Lower lobe of right lung (tissue), 2 donors: ENCODE measurements around the gene AQP2. TPM values are rescaled to one million over a fixed set of nuclear protein-coding genes. Genes with fewer than 3 reads are reported as not detected.
A peak's percentile ranks its signal among the peaks of the same experiment; 100 is the strongest.

ENCODE experiments used
- ATAC-seq, 2 donors: fragments of 200-7000 bp; cut with Tn5 transposase; one replicate each; pipeline ENCODE4 v1.9.1; 2020 to 2022; ENCODE audit warnings: mild to moderate bottlenecking in 2 of 2, moderate library complexity in 2 of 2
- DNase-seq: peaks from one replicate; pipeline ENCODE4 v3.0.0-alpha.2; 2020
- H3K27ac ChIP-seq: fragments of 200-600 bp; one replicate; pipeline ENCODE4 v1.8.0; 2022
- H3K27me3 ChIP-seq: fragments of 200-600 bp; one replicate; pipeline ENCODE4 v1.8.0; 2022; ENCODE audit warnings: low read depth
- H3K36me3 ChIP-seq: fragments of 200-600 bp; one replicate; pipeline ENCODE4 v1.8.0; 2022; ENCODE audit warnings: mild to moderate bottlenecking
- H3K4me1 ChIP-seq: fragments of 200-600 bp; one replicate; pipeline ENCODE4 v1.8.0; 2022
- H3K4me3 ChIP-seq: fragments of 200-600 bp; one replicate; pipeline ENCODE4 v1.8.0; 2022; ENCODE audit warnings: mild to moderate bottlenecking
- H3K9me3 ChIP-seq: fragments of 200-600 bp; one replicate; pipeline ENCODE4 v1.8.0; 2022
- CTCF ChIP-seq: fragments of 200-600 bp; IDR thresholded peaks from one replicate; pipeline ENCODE4 v1.8.0; 2022; ENCODE audit warnings: antibody characterized with exemption, mild to moderate bottlenecking
- intact Hi-C: fragments of 100-400 bp; cut with DNase I; formaldehyde crosslinking; loops from one replicate; pipeline ENCODE4 v1.11.0; 2022
- total RNA-seq: library from RNA; stranded (reverse); fragmentation: NEBNext Ultra II Directional; extraction: Animal tissue kit (Norgen Biotek cat#: 25700); gene quantifications from one replicate; pipeline ENCODE4 v1.2.1, GENCODE V29; 2021
- donor health status: DM: no; HTN: yes; CAD: no; lungs with severe emphysema.

AQP2 gene
- total RNA-seq, 1 donor from 2014 or later, result not detected

GRCh38 chr12:49971141-49971540 is 20.6 kb downstream of the AQP2 start:
- Histone ChIP-seq H3K9me3 (no peaks in the 10 kb centered on the region), H3K27ac (no peak overlapping the region), H3K36me3 (no peaks in the 10 kb centered on the region), H3K27me3 (peaks cover 5% of the 10 kb centered on the region), H3K4me1 (peaks cover 31% of the 10 kb centered on the region), H3K4me3 (no peak overlapping the region)
- intact Hi-C loops, result no loop called here
- no peak for ATAC-seq
- DNase-seq, result no peak
- no peak for TF ChIP-seq CTCF

- Histone ChIP-seq H3K27ac (no peak overlapping the region), H3K4me3 (no peak overlapping the region), H3K4me1 (peaks cover 23% of the 10 kb centered on the region), H3K27me3 (peaks cover 5% of the 10 kb centered on the region), H3K9me3 (no peaks in the 10 kb centered on the region), H3K36me3 (no peaks in the 10 kb centered on the region)
- intact Hi-C loops, result no loop called here
- DNase-seq (no peak), ATAC-seq (no peak)
- TF ChIP-seq CTCF, result no peak
Observed at GRCh38 chr12:49972129-49972528, 21.6 kb downstream of the AQP2 start.

- no peak for DNase-seq
- intact Hi-C loops, result no loop called here
- no peak within 1 kb of the TSS for H3K27ac ChIP-seq
- H3K9me3 ChIP-seq, result no peaks in the 10 kb centered on the region
- no peak within 1 kb of the TSS for H3K4me3 ChIP-seq
- H3K36me3 ChIP-seq, result no peaks in the 10 kb centered on the region
- no peak for TF ChIP-seq CTCF
- no peak for ATAC-seq
- peaks cover 5% of the 10 kb centered on the region for H3K27me3 ChIP-seq
- H3K4me1 ChIP-seq, result peaks cover 16% of the 10 kb centered on the region
Observed at GRCh38 chr12:49972641-49973360, 22.3 kb downstream of the AQP2 start, which contains the start of gene AQP6. TSS of gene AQP6 (plus strand) at chr12:49972947. CDS start at chr12:49973174, 227 bp downstream.

- Histone ChIP-seq H3K27me3 (peaks cover 5% of the 10 kb centered on the region), H3K4me3 (no peak overlapping the region), H3K36me3 (no peaks in the 10 kb centered on the region), H3K9me3 (no peaks in the 10 kb centered on the region), H3K4me1 (peaks cover 14% of the 10 kb centered on the region), H3K27ac (no peak overlapping the region)
- DNase-seq (no peak), ATAC-seq (no peak)
- TF ChIP-seq CTCF, result no peak
- intact Hi-C loops, result no loop called here
Observed at GRCh38 chr12:49973361-49973830, 22.9 kb downstream of the AQP2 start.

DNA sequence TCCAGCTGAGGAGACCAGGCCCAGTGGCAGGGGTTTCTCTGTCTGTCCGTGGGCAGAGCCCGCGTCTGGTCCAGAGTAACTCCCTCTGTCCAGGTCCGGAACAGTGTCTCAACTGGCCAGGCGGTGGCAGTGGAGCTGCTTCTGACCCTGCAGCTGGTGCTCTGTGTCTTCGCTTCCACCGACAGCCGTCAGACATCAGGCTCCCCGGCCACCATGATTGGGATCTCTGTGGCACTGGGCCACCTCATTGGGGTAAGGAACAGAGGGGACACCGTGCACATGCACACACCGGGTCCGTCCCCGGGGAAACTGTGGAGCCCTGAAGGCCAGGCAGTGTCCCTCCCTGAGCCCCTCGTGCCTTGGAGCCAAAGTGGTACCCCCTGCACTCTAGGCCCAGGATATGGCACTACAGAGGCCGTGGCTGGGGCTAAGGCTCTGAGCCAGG is 23.7 kb downstream of the AQP2 start:
- ATAC-seq, result peak; percentile 85 to 89
- no peak overlapping the region for H3K27ac ChIP-seq
- DNase-seq, result peak; percentile 76
- no peak overlapping the region for H3K4me3 ChIP-seq
- H3K4me1 ChIP-seq, result peaks cover 14% of the 10 kb centered on the region
- no peaks in the 10 kb centered on the region for H3K27me3 ChIP-seq
- TF ChIP-seq CTCF, result peak; percentile 52
- no peaks in the 10 kb centered on the region for H3K36me3 ChIP-seq
- no peaks in the 10 kb centered on the region for H3K9me3 ChIP-seq
- intact Hi-C loops, result no loop called here
